ENCODE results near the gene OGFOD3. TPM values are rescaled to one million over a fixed set of nuclear protein-coding genes. Genes with fewer than 3 reads are reported as not detected.

OGFOD3 gene
- total and polyA plus RNA-seq, 9 of the 15 experiments (the other 6 are each of a cell fraction or from before 2014, with no cell fraction given) = 0.69 to 44.7 (median 18.9) TPM

DNA sequence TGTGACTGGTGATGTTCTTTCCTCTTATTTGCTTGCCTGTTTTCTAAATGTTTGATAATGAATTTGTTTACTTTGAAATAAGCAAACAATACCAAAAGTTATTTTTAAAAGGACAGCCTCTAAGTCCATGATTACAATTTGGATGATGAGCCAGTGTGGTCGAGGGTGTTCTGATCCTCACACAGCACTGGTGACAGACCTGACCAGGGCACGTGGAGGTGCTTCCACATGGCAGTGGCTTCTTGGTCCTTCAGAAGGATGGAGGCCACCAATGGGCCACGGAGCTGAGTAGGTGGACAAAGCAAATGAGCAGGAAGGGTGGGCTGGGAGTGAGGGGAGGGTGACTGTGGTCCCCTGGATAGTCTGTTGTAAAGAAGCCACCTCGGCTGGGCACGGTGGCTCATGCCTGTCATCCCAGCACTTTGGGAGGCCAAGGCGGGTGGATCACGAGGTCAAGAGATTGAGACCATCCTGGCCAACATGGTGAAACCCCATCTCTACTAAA lies 63.5 kb downstream of the OGFOD3 start:
- H3K36me3 ChIP-seq (ENCODE audit: control insufficient read depth, insufficient read depth, low read length) = no peaks in the 10 kb centered on the region
- CTCF ChIA-PET (ENCODE audit: low intra/inter-chr PET ratio) = no interaction called here
- no TSS peak for BruUV-seq (replicated peaks)
- no peak overlapping the region for H3K27ac ChIP-seq (ENCODE audit: extremely low read depth, low read depth, low read length)
- H3K4me2 ChIP-seq (ENCODE audit: insufficient read depth, low read length) = no peak overlapping the region
- no peaks in the 10 kb centered on the region for H3K9me3 ChIP-seq (replicated peaks; ENCODE audit: control insufficient read depth, insufficient read depth, low read depth, low read length)
- TF ChIP-seq EP300 (IDR thresholded peaks at IDR 0.05; ENCODE audit: low read length) = no peak
- TF ChIP-seq MCM5 (IDR thresholded peaks at IDR 0.05; ENCODE audit: low read depth) = no peak
- POLR2A ChIA-PET = interaction anchor here (3.9 kb wide), 1 partner anchor 12 kb away, joined by 27 read pairs; no protein-coding TSS in a partner anchor
- H3K4me3 ChIP-seq = no peak overlapping the region
- no peaks in the 10 kb centered on the region for H4K20me1 ChIP-seq (replicated peaks; ENCODE audit: control insufficient read depth, insufficient read depth, low read length)
- peaks cover 7 to 52% of the 10 kb centered on the region in 2 experiments; a peak in 4 of 5 replicates for H3K4me1 ChIP-seq (replicated peaks in 1 of 2; ENCODE audit: control insufficient read depth in 2 of 2, insufficient read depth in 2 of 2, low read length in 2 of 2)
- no peaks in the 10 kb centered on the region for H3K9me1 ChIP-seq (ENCODE audit: control insufficient read depth, insufficient read depth, low read length)
- in situ Hi-C loops (cut with MboI) (loop anchor here (5.0 kb wide), 2 partner anchors 202 to 427 kb away; no protein-coding TSS in a partner anchor), intact Hi-C loops (cut with micrococcal nuclease) (loop anchor here (5.0 to 10.0 kb wide), 3 partner anchors 140 to 412 kb away; no protein-coding TSS in a partner anchor)
- H3K9ac ChIP-seq (ENCODE audit: insufficient read depth in 1 of 2, low read depth in 2 of 2, low read length in 2 of 2) = no peak overlapping the region
- H3K79me2 ChIP-seq (ENCODE audit: control insufficient read depth, insufficient read depth, low read length) = no peaks in the 10 kb centered on the region
- no peaks in the 10 kb centered on the region for H3K27me3 ChIP-seq (ENCODE audit: control insufficient read depth in 2 of 2, insufficient read depth in 2 of 2, low read length in 2 of 2)
- 31% methylated on average over 6 of the region's 7 CpGs for WGBS (ENCODE audit: insufficient coverage, low coverage, missing lambda C conversion rate)
- H2AFZ ChIP-seq (ENCODE audit: low read depth, low read length) = 0 out of 2 replicates have a peak overlapping the region, but pooled peaks have one; percentile 22
- ATAC-seq (no peak), FAIRE-seq (no peak), DNase-seq (ENCODE audit: extremely low read depth in 1 of 4, low spot score in 3 of 4) (no peak)

DNA sequence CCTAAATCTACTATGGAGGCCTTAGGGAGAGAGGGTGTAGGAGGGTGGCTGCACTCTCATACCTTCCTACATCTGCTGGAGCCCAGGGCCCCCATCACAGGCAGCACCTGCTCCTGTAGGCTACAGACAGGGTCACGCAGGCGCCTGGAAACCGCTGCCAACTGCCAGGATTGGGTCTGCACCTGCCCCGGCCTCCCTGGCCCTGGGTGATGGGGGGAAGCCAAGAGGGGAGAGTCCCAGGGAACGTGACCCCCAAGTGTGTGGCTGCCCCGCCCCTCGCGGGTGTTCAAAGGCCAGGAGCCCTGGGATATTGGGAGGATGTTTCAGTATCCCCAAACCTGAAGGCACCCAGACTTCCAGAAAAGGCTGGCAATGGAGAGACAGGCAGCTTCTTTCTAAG lies 64.9 kb downstream of the OGFOD3 start:
- CTCF ChIA-PET (ENCODE audit: low intra/inter-chr PET ratio) = no interaction called here
- WGBS (ENCODE audit: insufficient coverage, low coverage, missing lambda C conversion rate) = 28% methylated on average over 8 of the region's 8 CpGs
- in situ Hi-C loops (cut with MboI) (loop anchor here (5.0 kb wide), 2 partner anchors 204 to 429 kb away; no protein-coding TSS in a partner anchor), intact Hi-C loops (cut with micrococcal nuclease) (loop anchor here (5.0 to 10.0 kb wide), 3 partner anchors 141 to 414 kb away; no protein-coding TSS in a partner anchor)
- Histone ChIP-seq H4K20me1 (replicated peaks; ENCODE audit: control insufficient read depth, insufficient read depth, low read length) (no peaks in the 10 kb centered on the region), H3K4me3 (no peak overlapping the region), H3K4me1 (replicated peaks in 1 of 2; ENCODE audit: control insufficient read depth in 2 of 2, insufficient read depth in 2 of 2, low read length in 2 of 2) (peaks cover 11 to 57% of the 10 kb centered on the region in 2 experiments; a peak in 4 of 5 replicates), H3K9me1 (ENCODE audit: control insufficient read depth, insufficient read depth, low read length) (no peaks in the 10 kb centered on the region), H3K36me3 (ENCODE audit: control insufficient read depth, insufficient read depth, low read length) (no peaks in the 10 kb centered on the region), H3K79me2 (ENCODE audit: control insufficient read depth, insufficient read depth, low read length) (no peaks in the 10 kb centered on the region), H3K4me2 (ENCODE audit: insufficient read depth, low read length) (no peak overlapping the region), H3K9me3 (replicated peaks; ENCODE audit: control insufficient read depth, insufficient read depth, low read depth, low read length) (no peaks in the 10 kb centered on the region), H2AFZ (ENCODE audit: low read depth, low read length) (no peak overlapping the region), H3K9ac (ENCODE audit: insufficient read depth in 1 of 2, low read depth in 2 of 2, low read length in 2 of 2) (peak overlapping the region in 1 of 2 experiments; percentile 57; a peak in 1 of 4 replicates), H3K27me3 (ENCODE audit: control insufficient read depth in 2 of 2, insufficient read depth in 2 of 2, low read length in 2 of 2) (no peaks in the 10 kb centered on the region), H3K27ac (ENCODE audit: extremely low read depth, low read depth, low read length) (no peak overlapping the region)
- no peak for FAIRE-seq
- POLR2A ChIA-PET = no interaction called here
- BruUV-seq (replicated peaks) = no TSS peak
- DNase-seq (ENCODE audit: extremely low read depth in 1 of 4, low spot score in 3 of 4) = no peak
- no peak for ATAC-seq
- no peak for TF ChIP-seq SMAD3 (CRISPR knock-in tag; conservative IDR thresholded peaks at IDR 0.05)
- TF ChIP-seq, protein P1, sequence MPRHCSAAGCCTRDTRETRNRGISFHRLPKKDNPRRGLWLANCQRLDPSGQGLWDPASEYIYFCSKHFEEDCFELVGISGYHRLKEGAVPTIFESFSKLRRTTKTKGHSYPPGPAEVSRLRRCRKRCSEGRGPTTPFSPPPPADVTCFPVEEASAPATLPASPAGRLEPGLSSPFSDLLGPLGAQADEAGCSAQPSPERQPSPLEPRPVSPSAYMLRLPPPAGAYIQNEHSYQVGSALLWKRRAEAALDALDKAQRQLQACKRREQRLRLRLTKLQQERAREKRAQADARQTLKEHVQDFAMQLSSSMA (CRISPR knock-in tag; IDR thresholded peaks at IDR 0.05) = no peak
- TF ChIP-seq HDAC8 (tag; IDR thresholded peaks at IDR 0.05) = no peak
- no peak for TF ChIP-seq PURB (CRISPR knock-in tag; IDR thresholded peaks at IDR 0.05; ENCODE audit: low read depth)
- TF ChIP-seq GMEB1 (CRISPR knock-in tag; IDR thresholded peaks at IDR 0.05) = no peak
- TF ChIP-seq ZBTB9 (CRISPR knock-in tag; IDR thresholded peaks at IDR 0.05) = no peak
- TF ChIP-seq EHMT2 (IDR thresholded peaks at IDR 0.05) = no peak
- TF ChIP-seq HDAC2 (IDR thresholded peaks at IDR 0.05) = no peak
- no peak for TF ChIP-seq ATF3 (IDR thresholded peaks at IDR 0.05)
- TF ChIP-seq ATF3 (CRISPR knock-in tag; conservative IDR thresholded peaks at IDR 0.05) = no peak
